ENCODE measurements around the gene TGFBR2. TPM values are rescaled to one million over a fixed set of nuclear protein-coding genes. Genes with fewer than 3 reads are reported as not detected.
A peak's percentile ranks its signal among the peaks of the same experiment; 100 is the strongest.

The TGFBR2 gene
- total and polyA plus RNA-seq, 2 of the 13 experiments (the other 11 are each of a cell fraction or from before 2014, with no cell fraction given) = 82.2 to 187 TPM

DNA sequence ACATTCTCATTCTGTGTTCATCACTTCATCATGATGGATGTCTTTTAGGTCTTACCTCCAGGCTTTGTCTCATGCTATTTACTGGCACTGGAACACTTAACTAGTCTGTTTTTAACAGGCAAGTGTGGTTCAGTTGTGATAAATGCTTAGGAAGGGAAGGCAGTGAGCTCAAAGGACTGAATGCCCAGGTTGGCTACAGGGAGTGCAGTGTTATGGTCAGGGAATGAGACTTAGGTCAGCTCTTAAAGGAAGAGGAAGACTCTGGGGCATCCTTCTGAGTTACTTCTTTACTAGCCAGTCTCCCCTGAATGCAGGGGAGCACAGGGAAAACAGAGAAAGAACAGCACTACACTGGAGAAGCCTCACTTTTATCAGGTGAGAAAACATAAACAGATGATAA, 72.6 kb downstream of the TGFBR2 start:
- CTCF ChIA-PET (ENCODE audit: low intra/inter-chr PET ratio, low total read pairs) = no interaction called here
- TF ChIP-seq RBM22 (optimal IDR thresholded peaks at IDR 0.05; ENCODE audit: low read length) (peak; percentile 98), POLR2AphosphoS5 (IDR thresholded peaks at IDR 0.05; ENCODE audit: low read depth, low read length) (peak; percentile 32; the same call in 1 of the 2 replicates), SSRP1 (CRISPR knock-in tag; IDR thresholded peaks at IDR 0.05) (peak; percentile 19; the same call in 1 of the 2 replicates), ZNF577 (CRISPR knock-in tag; IDR thresholded peaks at IDR 0.05; ENCODE audit: borderline replicate concordance, low read depth) (no peak), POLR2AphosphoS2 (IDR thresholded peaks at IDR 0.05; ENCODE audit: low read depth, low read length) (peak; percentile 53; the same call in 1 of the 2 replicates)
- Histone ChIP-seq H2AFZ (ENCODE audit: low read length) (no peak overlapping the region), H3K4me3 (replicated peaks in 1 of 3; ENCODE audit: insufficient read depth in 1 of 3, low read depth in 2 of 3, low read length in 3 of 3) (no peak overlapping the region), H3K27ac (ENCODE audit: extremely low read length, insufficient read depth, low read length) (no peak overlapping the region), H4K20me1 (ENCODE audit: insufficient read depth, low read length) (peaks cover 77% of the 10 kb centered on the region), H3K4me2 (ENCODE audit: low read depth, low read length) (no peak overlapping the region), H3K9me3 (ENCODE audit: low read length) (no peaks in the 10 kb centered on the region), H3K36me3 (replicated peaks in 1 of 2; ENCODE audit: control insufficient read depth in 1 of 2, insufficient read depth in 2 of 2, low read length in 2 of 2) (peaks cover 42 to 90% of the 10 kb centered on the region in 2 experiments), H3K27me3 (ENCODE audit: control insufficient read depth in 1 of 2, insufficient read depth in 2 of 2, low read length in 2 of 2) (no peaks in the 10 kb centered on the region), H3K4me1 (ENCODE audit: insufficient read depth, low read length) (no peaks in the 10 kb centered on the region; the same call in 1 of the 2 replicates), H3K79me2 (ENCODE audit: insufficient read depth, low read length) (peaks cover 71% of the 10 kb centered on the region), H3K9ac (ENCODE audit: insufficient read depth, low read depth, low read length) (no peak overlapping the region)
- no peak for DNase-seq (ENCODE audit: low spot score)
- intact Hi-C loops (cut with micrococcal nuclease; ENCODE audit: unreplicated experiment) = no loop called here
- in situ Hi-C loops (cut with HindIII; ENCODE audit: extremely low pct_ligation_motif_present, low pct_unique_long_range_greater_than_20kb) = no loop called here
- POLR2A ChIA-PET = no interaction called here
- no peak for FAIRE-seq
- ATAC-seq = no peak
- no TSS peak for BruUV-seq (replicated peaks)

- H4K20me1 ChIP-seq (ENCODE audit: insufficient read depth, low read length) = peaks cover 80% of the 10 kb centered on the region
- intact Hi-C loops (cut with micrococcal nuclease; ENCODE audit: unreplicated experiment) (no loop called here), in situ Hi-C loops (cut with HindIII; ENCODE audit: extremely low pct_ligation_motif_present, low pct_unique_long_range_greater_than_20kb) (no loop called here)
- no peak for DNase-seq (ENCODE audit: low spot score)
- no peak overlapping the region for H3K4me2 ChIP-seq (ENCODE audit: low read depth, low read length)
- ChIA-PET CTCF (ENCODE audit: low intra/inter-chr PET ratio, low total read pairs) (no interaction called here), POLR2A (interaction anchor here (0.7 kb wide), 1 partner anchor 596 kb away, joined by 4 read pairs; no protein-coding TSS in a partner anchor)
- no peak overlapping the region for H3K4me3 ChIP-seq (replicated peaks in 1 of 3; ENCODE audit: insufficient read depth in 1 of 3, low read depth in 2 of 3, low read length in 3 of 3)
- peaks cover 64% of the 10 kb centered on the region for H3K79me2 ChIP-seq (ENCODE audit: insufficient read depth, low read length)
- no peak overlapping the region for H3K27ac ChIP-seq (ENCODE audit: extremely low read length, insufficient read depth, low read length)
- H3K9me3 ChIP-seq (ENCODE audit: low read length) = no peaks in the 10 kb centered on the region
- ATAC-seq = no peak
- peaks cover 36 to 90% of the 10 kb centered on the region in 2 experiments for H3K36me3 ChIP-seq (replicated peaks in 1 of 2; ENCODE audit: control insufficient read depth in 1 of 2, insufficient read depth in 2 of 2, low read length in 2 of 2)
- no peak overlapping the region for H2AFZ ChIP-seq (ENCODE audit: low read length)
- BruUV-seq (replicated peaks) = no TSS peak
- FAIRE-seq = no peak
- no peak overlapping the region for H3K9ac ChIP-seq (ENCODE audit: insufficient read depth, low read depth, low read length)
- peaks cover 13% of the 10 kb centered on the region; the same call in 1 of the 2 replicates for H3K4me1 ChIP-seq (ENCODE audit: insufficient read depth, low read length)
- 97% methylated on average over 18 of the region's 18 CpGs for WGBS (ENCODE audit: low lambda C conversion rate)
- H3K27me3 ChIP-seq (ENCODE audit: control insufficient read depth in 1 of 2, insufficient read depth in 2 of 2, low read length in 2 of 2) = no peaks in the 10 kb centered on the region
- 0 out of 4 replicates have a peak, but pooled peaks of 1 of the 2 experiments have one; percentile 24 for TF ChIP-seq POLR2A (IDR thresholded peaks at IDR 0.05; ENCODE audit: insufficient read depth in 1 of 2, low read depth in 2 of 2, low read length in 2 of 2)
- peak; percentile 95 for TF ChIP-seq RBM22 (optimal IDR thresholded peaks at IDR 0.05; ENCODE audit: low read length)
- TF ChIP-seq POLR2AphosphoS5 (IDR thresholded peaks at IDR 0.05; ENCODE audit: low read depth, low read length) = peak; percentile 19; the same call in 1 of the 2 replicates
- TF ChIP-seq GATA4 (IDR thresholded peaks at IDR 0.05; ENCODE audit: borderline replicate concordance, low read depth) = no peak
- TF ChIP-seq THAP8 (CRISPR knock-in tag; IDR thresholded peaks at IDR 0.05; ENCODE audit: borderline replicate concordance) = no peak
- no peak for TF ChIP-seq DPF2 (CRISPR knock-in tag; IDR thresholded peaks at IDR 0.05; ENCODE audit: borderline replicate concordance, low read depth)
- no peak for TF ChIP-seq ZNF530 (CRISPR knock-in tag; IDR thresholded peaks at IDR 0.05; ENCODE audit: low read depth)
- no peak for TF ChIP-seq TBP (CRISPR knock-in tag; IDR thresholded peaks at IDR 0.05)
- peak; percentile 17; the same call in 1 of the 2 replicates for TF ChIP-seq POLR2G (IDR thresholded peaks at IDR 0.05; ENCODE audit: low read depth, low read length)
- TF ChIP-seq HMG20A (CRISPR knock-in tag; IDR thresholded peaks at IDR 0.05; ENCODE audit: borderline replicate concordance) = no peak
- no peak for TF ChIP-seq SMARCC2 (IDR thresholded peaks at IDR 0.05)
- TF ChIP-seq ZNF260 (CRISPR knock-in tag; IDR thresholded peaks at IDR 0.05; ENCODE audit: borderline replicate concordance, low read depth) = no peak
- no peak for TF ChIP-seq SNAPC2 (CRISPR knock-in tag; IDR thresholded peaks at IDR 0.05)
- no peak for TF ChIP-seq ZNF552 (CRISPR knock-in tag; IDR thresholded peaks at IDR 0.05; ENCODE audit: borderline replicate concordance)
Observed at GRCh38 chr3:30680789-30681648, 74.6 kb downstream of the TGFBR2 start.

Data from HepG2 (cell line).